MM.1S (cell line): ENCODE results near the gene TJP1.

ENCODE experiments used
- DNase-seq: peaks from one replicate; pipeline ENCODE4 v3.0.0-alpha.2; 2015
- H2AFZ ChIP-seq: fragments of 300-600 bp; sonication (generic); 2 replicates; pipeline ENCODE4 v1.6.0; 2016; ENCODE audit warnings: antibody characterized with exemption, low read length
- H3F3A ChIP-seq: fragments of 300-600 bp; sonication (generic); 2 replicates; pipeline ENCODE4 v1.6.1; 2016; ENCODE audit warnings: mild to moderate bottlenecking, antibody characterized with exemption, low read length, moderate library complexity, mixed read lengths; ENCODE audit not compliant: insufficient read depth
- H3K27ac ChIP-seq: fragments of 300-600 bp; sonication (generic); 2 replicates; pipeline ENCODE4 v1.5.1; 2016; ENCODE audit warnings: mild to moderate bottlenecking, low read length
- H3K27me3 ChIP-seq: fragments of 300-600 bp; sonication (generic); replicated peaks from 2 replicates; pipeline ENCODE4 v1.6.0; 2016; ENCODE audit warnings: low read length; ENCODE audit not compliant: insufficient read depth
- H3K36me3 ChIP-seq: fragments of 300-600 bp; sonication (generic); replicated peaks from 2 replicates; pipeline ENCODE4 v1.6.1; 2016; ENCODE audit warnings: mild to moderate bottlenecking, low read length, mixed read lengths; ENCODE audit not compliant: insufficient read depth
- H3K4me1 ChIP-seq: fragments of 300-600 bp; sonication (generic); 2 replicates; pipeline ENCODE4 v1.6.1; 2016; ENCODE audit warnings: low read length, mixed read lengths
- H3K4me2 ChIP-seq: fragments of 300-600 bp; sonication (generic); 2 replicates; pipeline ENCODE4 v1.6.0; 2016; ENCODE audit warnings: low read depth, low read length
- H3K4me3 ChIP-seq: fragments of 300-600 bp; sonication (generic); 2 replicates; pipeline ENCODE4 v1.5.1; 2016; ENCODE audit warnings: low read length, mixed read lengths
- H3K79me2 ChIP-seq: fragments of 300-600 bp; sonication (generic); 2 replicates; pipeline ENCODE4 v1.6.1; 2016; ENCODE audit warnings: mixed run types, low read length, mixed read lengths
- H3K9ac ChIP-seq: fragments of 300-600 bp; sonication (generic); 2 replicates; pipeline ENCODE4 v1.6.1; 2016; ENCODE audit warnings: low read length, mixed read lengths
- H3K9me2 ChIP-seq: fragments of 300-600 bp; sonication (generic); replicated peaks from 2 replicates; pipeline ENCODE4 v1.6.1; 2016; ENCODE audit warnings: mild to moderate bottlenecking, low read length, mixed read lengths; ENCODE audit not compliant: insufficient read depth
- H3K9me3 ChIP-seq: fragments of 300-600 bp; sonication (generic); replicated peaks from 2 replicates; pipeline ENCODE4 v1.6.1; 2016; ENCODE audit warnings: mild to moderate bottlenecking, low read length, mixed read lengths; ENCODE audit not compliant: insufficient read depth
- H4K20me1 ChIP-seq: fragments of 300-600 bp; sonication (generic); 2 replicates; pipeline ENCODE4 v1.6.1; 2016; ENCODE audit warnings: mild to moderate bottlenecking, low read length, moderate library complexity, mixed read lengths; ENCODE audit not compliant: insufficient read depth
- EZH2 ChIP-seq: fragments of 300-600 bp; sonication (generic); optimal IDR thresholded peaks from 2 replicates; pipeline ENCODE3; 2017; ENCODE audit warnings: low read depth, mild to moderate bottlenecking, antibody characterized with exemption, low read length, mixed read lengths
- EZH2phosphoT487 ChIP-seq: fragments of 300-600 bp; sonication (generic); IDR thresholded peaks from 2 replicates; pipeline ENCODE4 v1.6.1; 2018; ENCODE audit warnings: antibody characterized with exemption, low read length
- TF ChIP-seq, protein P1 (sequence below): fragments of 300-600 bp; sonication (generic); IDR thresholded peaks from 2 replicates; pipeline ENCODE4 v1.5.1; 2016; ENCODE audit warnings: antibody characterized with exemption, low read length, mixed read lengths

Gene TJP1

DNA sequence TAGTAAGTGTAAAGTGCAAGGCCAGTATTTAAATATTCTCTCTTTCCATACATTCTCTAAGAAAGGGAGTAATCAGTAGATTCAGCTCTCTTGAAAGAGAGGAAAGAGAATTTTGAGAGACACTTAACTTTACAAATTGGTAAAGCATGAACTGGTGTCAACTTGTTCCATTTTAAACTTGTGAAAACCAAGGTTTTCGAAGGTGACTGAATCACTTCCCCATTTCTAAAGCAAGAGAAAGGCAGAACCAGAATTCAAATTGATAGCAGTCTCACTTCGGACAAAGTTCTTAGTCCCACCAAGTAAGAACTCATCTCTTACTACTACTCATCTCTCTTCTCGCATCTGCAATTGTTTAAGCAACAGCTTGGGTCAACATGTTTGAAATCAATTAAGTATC, 22.4 kb downstream of the TJP1 start:
- H2AFZ ChIP-seq = no peak overlapping the region

DNA sequence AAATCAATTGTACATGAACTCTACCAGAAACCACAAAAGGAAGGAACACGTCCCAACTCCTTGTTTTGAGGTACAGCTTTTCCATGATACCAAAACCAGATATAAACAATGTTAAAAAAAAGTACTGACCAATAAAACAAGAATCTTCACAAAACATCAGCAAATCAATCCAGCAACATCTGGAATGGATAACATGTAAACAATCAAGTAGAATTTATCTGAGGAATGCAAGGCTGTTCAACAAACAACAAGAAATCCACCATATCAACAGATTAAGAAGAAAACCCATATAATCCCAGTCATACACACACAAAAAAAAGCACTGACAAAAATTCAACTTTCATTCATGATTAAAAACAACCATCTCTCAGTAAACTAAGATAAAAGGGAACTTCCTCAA, 26.7 kb downstream of the TJP1 start:
- H3K27me3 ChIP-seq = no peaks in the 10 kb centered on the region
- H3K9me3 ChIP-seq = no peaks in the 10 kb centered on the region
- no peaks in the 10 kb centered on the region for H3K9me2 ChIP-seq
- TF ChIP-seq EZH2phosphoT487 = no peak
- TF ChIP-seq, protein P1, sequence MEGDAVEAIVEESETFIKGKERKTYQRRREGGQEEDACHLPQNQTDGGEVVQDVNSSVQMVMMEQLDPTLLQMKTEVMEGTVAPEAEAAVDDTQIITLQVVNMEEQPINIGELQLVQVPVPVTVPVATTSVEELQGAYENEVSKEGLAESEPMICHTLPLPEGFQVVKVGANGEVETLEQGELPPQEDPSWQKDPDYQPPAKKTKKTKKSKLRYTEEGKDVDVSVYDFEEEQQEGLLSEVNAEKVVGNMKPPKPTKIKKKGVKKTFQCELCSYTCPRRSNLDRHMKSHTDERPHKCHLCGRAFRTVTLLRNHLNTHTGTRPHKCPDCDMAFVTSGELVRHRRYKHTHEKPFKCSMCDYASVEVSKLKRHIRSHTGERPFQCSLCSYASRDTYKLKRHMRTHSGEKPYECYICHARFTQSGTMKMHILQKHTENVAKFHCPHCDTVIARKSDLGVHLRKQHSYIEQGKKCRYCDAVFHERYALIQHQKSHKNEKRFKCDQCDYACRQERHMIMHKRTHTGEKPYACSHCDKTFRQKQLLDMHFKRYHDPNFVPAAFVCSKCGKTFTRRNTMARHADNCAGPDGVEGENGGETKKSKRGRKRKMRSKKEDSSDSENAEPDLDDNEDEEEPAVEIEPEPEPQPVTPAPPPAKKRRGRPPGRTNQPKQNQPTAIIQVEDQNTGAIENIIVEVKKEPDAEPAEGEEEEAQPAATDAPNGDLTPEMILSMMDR = no peak
- TF ChIP-seq EZH2 = no peak
- H3K27ac ChIP-seq = no peak overlapping the region
- H3F3A ChIP-seq = no peaks in the 10 kb centered on the region
- no peaks in the 10 kb centered on the region for H3K36me3 ChIP-seq
- H4K20me1 ChIP-seq = no peaks in the 10 kb centered on the region
- no peak overlapping the region for H2AFZ ChIP-seq
- no peak overlapping the region for H3K9ac ChIP-seq
- no peak overlapping the region for H3K4me3 ChIP-seq
- no peaks in the 10 kb centered on the region for H3K4me1 ChIP-seq
- no peak for DNase-seq
- no peaks in the 10 kb centered on the region for H3K79me2 ChIP-seq
- no peak overlapping the region for H3K4me2 ChIP-seq

More for the DNA sequence above, 22.4 kb downstream of the TJP1 start:
- H3K4me3 ChIP-seq = no peak overlapping the region
- no peak overlapping the region for H3K9ac ChIP-seq
- no peak for DNase-seq
- H3K27ac ChIP-seq = no peak overlapping the region
- H3K4me1 ChIP-seq = no peaks in the 10 kb centered on the region
- no peaks in the 10 kb centered on the region for H4K20me1 ChIP-seq
- H3K9me2 ChIP-seq = no peaks in the 10 kb centered on the region
- no peaks in the 10 kb centered on the region for H3K36me3 ChIP-seq
- no peak for TF ChIP-seq EZH2
- TF ChIP-seq, protein P1 = no peak
- no peak for TF ChIP-seq EZH2phosphoT487
- H3K9me3 ChIP-seq = no peaks in the 10 kb centered on the region
- H3F3A ChIP-seq = no peaks in the 10 kb centered on the region
- no peaks in the 10 kb centered on the region for H3K27me3 ChIP-seq
- H3K79me2 ChIP-seq = no peaks in the 10 kb centered on the region
- no peak overlapping the region for H3K4me2 ChIP-seq

DNA sequence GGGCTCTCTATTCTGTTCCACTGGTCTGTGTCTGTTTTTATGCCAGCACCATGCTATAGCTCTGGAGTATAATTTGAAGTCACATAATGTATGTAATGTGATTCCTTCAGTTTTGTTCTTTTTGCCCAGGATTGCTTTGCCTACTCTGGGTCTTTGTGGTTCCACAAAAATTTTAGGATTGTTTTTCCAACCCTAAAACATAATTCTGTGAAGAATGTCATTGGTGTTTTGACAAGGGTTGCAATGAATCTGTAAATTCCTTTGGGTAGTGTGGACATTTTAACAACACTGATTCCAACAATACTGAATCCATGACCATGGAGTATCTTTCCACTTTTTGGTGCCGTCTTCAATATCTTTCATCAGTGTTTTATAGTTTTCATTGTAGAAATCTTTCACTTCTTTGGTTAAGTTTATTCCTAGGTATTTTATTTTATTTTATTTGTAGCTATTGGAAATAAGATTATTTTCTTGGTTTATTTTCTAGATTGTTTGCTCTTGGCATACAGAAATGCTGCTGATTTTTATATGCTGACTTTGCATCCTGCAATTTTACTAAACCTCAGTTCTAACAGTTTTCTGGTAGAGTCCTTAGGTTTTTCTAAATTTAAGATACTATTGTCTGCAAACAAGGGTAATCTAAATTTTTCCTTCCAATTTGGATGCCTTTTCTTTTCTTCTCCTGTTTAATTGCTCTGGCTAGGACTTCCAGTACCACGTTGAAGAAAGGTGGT, 29.7 kb downstream of the TJP1 start:
- Histone ChIP-seq H3K9me2 (no peaks in the 10 kb centered on the region), H2AFZ (no peak overlapping the region), H4K20me1 (no peaks in the 10 kb centered on the region), H3K27me3 (no peaks in the 10 kb centered on the region), H3K27ac (no peak overlapping the region), H3F3A (no peaks in the 10 kb centered on the region), H3K9ac (no peak overlapping the region), H3K9me3 (no peaks in the 10 kb centered on the region), H3K4me2 (no peak overlapping the region), H3K4me1 (no peaks in the 10 kb centered on the region), H3K79me2 (no peaks in the 10 kb centered on the region), H3K36me3 (no peaks in the 10 kb centered on the region), H3K4me3 (no peak overlapping the region)
- TF ChIP-seq, protein P1 = no peak
- TF ChIP-seq EZH2phosphoT487 (no peak), EZH2 (no peak)
- no peak for DNase-seq
